ENCODE data around the gene RAB11FIP4.

GRCh38 chr17:31556969-31557645 lies 165.6 kb downstream of the RAB11FIP4 start:
- no peak for TF ChIP-seq CTCF (IDR thresholded peaks at IDR 0.05; ENCODE audit: low read depth, low read length)
- TF ChIP-seq POLR2A (IDR thresholded peaks at IDR 0.05; ENCODE audit: extremely low read depth, insufficient read length), result no peak
- no peak for TF ChIP-seq MAX (IDR thresholded peaks at IDR 0.05; ENCODE audit: low read depth, low read length)

Measured in NB4 (cell line).